NCI-H526 treated with DMSO at 0.1 percent for 48 hours (cell line): ENCODE results near the gene SPHK2.
"Not testable (repeated sequence)": the region's sequence is repeated elsewhere in the genome, so short reads cannot be mapped to it uniquely, and the experiment has no call there.

ENCODE experiments used
- DNase-seq: peaks from one replicate; lab custom pipeline; 2025; lab: John Stamatoyannopoulos, UW

Gene SPHK2

GRCh38 chr19:48624791-48625723 lies 5.8 kb downstream of the SPHK2 start:
- no peak for DNase-seq

- no peak for DNase-seq
Observed at GRCh38 chr19:48625891-48626327, 6.6 kb downstream of the SPHK2 start.

- no peak for DNase-seq
Observed at GRCh38 chr19:48627201-48627864, 8.0 kb downstream of the SPHK2 start.

- DNase-seq: no peak
Observed at GRCh38 chr19:48627865-48628314, 8.6 kb downstream of the SPHK2 start.

GRCh38 chr19:48628486-48629296 lies 9.4 kb downstream of the SPHK2 start:
- no peak for DNase-seq

GRCh38 chr19:48629297-48629598 lies 9.9 kb downstream of the SPHK2 start:
- no peak for DNase-seq

GRCh38 chr19:48629599-48630295 lies 10.4 kb downstream of the SPHK2 start:
- DNase-seq: peak; percentile 13

- no peak for DNase-seq
Observed at GRCh38 chr19:48630296-48631063, 11.2 kb downstream of the SPHK2 start.

GRCh38 chr19:48631225-48631624 lies 11.9 kb downstream of the SPHK2 start:
- no peak for DNase-seq

GRCh38 chr19:48632286-48632685 lies 13.0 kb downstream of the SPHK2 start:
- DNase-seq: not testable (repeated sequence)

GRCh38 chr19:48632692-48633147 lies 13.4 kb downstream of the SPHK2 start:
- no peak for DNase-seq

- DNase-seq: no peak
Observed at GRCh38 chr19:48633148-48634035, 14.1 kb downstream of the SPHK2 start.

GRCh38 chr19:48634036-48634342 lies 14.7 kb downstream of the SPHK2 start:
- no peak for DNase-seq

GRCh38 chr19:48634424-48635262 lies 15.3 kb downstream of the SPHK2 start:
- peak; percentile 88 for DNase-seq

- peak; percentile 18 for DNase-seq
Observed at GRCh38 chr19:48635263-48635965, 16.1 kb downstream of the SPHK2 start.

- DNase-seq: no peak
Observed at GRCh38 chr19:48635966-48636858, 16.9 kb downstream of the SPHK2 start.

- peak; percentile 47 for DNase-seq
Observed at GRCh38 chr19:48636859-48637448, 17.6 kb downstream of the SPHK2 start, which contains the start of gene DBP. DBP (minus strand) TSS chr19:48637379; CDS start chr19:48636994, 385 bp downstream.
